WTC11 (cell line): ENCODE data around the gene KLHL29. TPM values are rescaled to one million over a fixed set of nuclear protein-coding genes. Genes with fewer than 3 reads are reported as not detected.

ENCODE experiments used
- ATAC-seq: fragments of 200-7000 bp; cut with Tn5 transposase; 2 replicates; pipeline ENCODE4 v1.10.0; 2021; ENCODE audit warnings: mild to moderate bottlenecking, moderate library complexity
- CTCF ChIA-PET: fragments of 300-600 bp; sonication (Branson Sonifier 250); formaldehyde crosslinking; loops from one replicate; lab custom pipeline; 2021; ENCODE audit warnings: antibody characterized with exemption; lab: Charles Lee
- POLR2A ChIA-PET: fragments of 350-600 bp; sonication (Branson Sonifier 250); formaldehyde crosslinking; loops from one replicate; lab custom pipeline; 2021; ENCODE audit warnings: antibody characterized with exemption; lab: Charles Lee
- DNase-seq: peaks from one replicate; pipeline ENCODE4 v3.0.0; 2021; ENCODE audit warnings: low spot score
- H3K27ac Mint-ChIP-seq: 2 replicates; pipeline ENCODE4 v1.8.0; 2021; ENCODE audit warnings: mixed read lengths
- H3K27me3 Mint-ChIP-seq: 2 replicates; pipeline ENCODE4 v1.8.0; 2021; ENCODE audit warnings: low read depth, mild to moderate bottlenecking, moderate library complexity, mixed read lengths
- H3K36me3 Mint-ChIP-seq: 2 replicates; pipeline ENCODE4 v1.8.0; 2021; ENCODE audit warnings: mixed read lengths
- H3K4me1 Mint-ChIP-seq: 2 replicates; pipeline ENCODE4 v1.8.0; 2022; ENCODE audit warnings: mixed read lengths
- H3K4me3 Mint-ChIP-seq: 2 replicates; pipeline ENCODE4 v1.8.0; 2021; ENCODE audit warnings: mild to moderate bottlenecking, moderate library complexity, mixed read lengths
- H3K9me3 Mint-ChIP-seq: 2 replicates; pipeline ENCODE4 v1.8.0; 2021; ENCODE audit warnings: mixed read lengths
- CREB1 ChIP-seq: sonication (generic); formaldehyde crosslinking; IDR thresholded peaks from 2 replicates; pipeline ENCODE4 v1.8.0; 2023; ENCODE audit warnings: mild to moderate bottlenecking, missing genetic modification reagents
- IRF2 ChIP-seq: sonication (generic); formaldehyde crosslinking; IDR thresholded peaks from 2 replicates; pipeline ENCODE4 v1.8.0; 2022; ENCODE audit warnings: low read depth, missing genetic modification reagents, borderline replicate concordance
- JAZF1 ChIP-seq: fragments of 250-450 bp; sonication (Bioruptor Pico); IDR thresholded peaks from 2 replicates; pipeline ENCODE4 v1.9.0; 2021; ENCODE audit warnings: moderate library complexity, mild to moderate bottlenecking, inconsistent platforms
- KAT7 ChIP-seq: sonication (generic); formaldehyde crosslinking; IDR thresholded peaks from 2 replicates; pipeline ENCODE4 v1.8.1; 2023; ENCODE audit warnings: missing genetic modification reagents, mild to moderate bottlenecking, borderline replicate concordance
- MXD4 ChIP-seq: fragments of 250-450 bp; sonication (Bioruptor Pico); IDR thresholded peaks from 2 replicates; pipeline ENCODE4 v1.8.0; 2021; ENCODE audit warnings: mild to moderate bottlenecking, moderate library complexity, borderline replicate concordance
- NFE2L1 ChIP-seq: sonication (generic); formaldehyde crosslinking; IDR thresholded peaks from 2 replicates; pipeline ENCODE4 v1.8.1; 2023; ENCODE audit warnings: missing genetic modification reagents
- TCF7 ChIP-seq: sonication (generic); formaldehyde crosslinking; IDR thresholded peaks from 2 replicates; pipeline ENCODE4 v1.8.0; 2022; ENCODE audit warnings: mild to moderate bottlenecking, low read depth, missing genetic modification reagents, moderate library complexity
- ZNF138 ChIP-seq: sonication (generic); formaldehyde crosslinking; conservative IDR thresholded peaks from 2 replicates; pipeline ENCODE4 v1.8.1; 2022; ENCODE audit warnings: mild to moderate bottlenecking, moderate library complexity, missing genetic modification reagents
- ZNF396 ChIP-seq: fragments of 250-450 bp; sonication (Bioruptor Pico); IDR thresholded peaks from 2 replicates; pipeline ENCODE4 v1.8.0; 2021; ENCODE audit warnings: mild to moderate bottlenecking, moderate library complexity, borderline replicate concordance
- total RNA-seq: library from RNA; stranded (reverse); gene quantifications from 3 replicates; pipeline ENCODE4 v1.2.3, GENCODE V29; 2021
- TF ChIP-seq, protein P1 (sequence below): sonication (generic); formaldehyde crosslinking; IDR thresholded peaks from 2 replicates; pipeline ENCODE4 v1.8.1; 2022; ENCODE audit warnings: low read depth, missing genetic modification reagents, borderline replicate concordance
- TF ChIP-seq, protein P2 (sequence below): sonication (generic); formaldehyde crosslinking; IDR thresholded peaks from 2 replicates; pipeline ENCODE4 v1.8.1; 2023; ENCODE audit warnings: mild to moderate bottlenecking, missing genetic modification reagents, borderline replicate concordance
- TF ChIP-seq, protein P3 (sequence below): sonication (generic); formaldehyde crosslinking; IDR thresholded peaks from 2 replicates; pipeline ENCODE4 v1.8.1; 2022; ENCODE audit warnings: low read depth, mild to moderate bottlenecking, moderate library complexity, missing genetic modification reagents, borderline replicate concordance
- TF ChIP-seq, protein P4 (sequence below): sonication (generic); formaldehyde crosslinking; IDR thresholded peaks from 2 replicates; pipeline ENCODE4 v1.8.0; 2022; ENCODE audit warnings: mild to moderate bottlenecking, missing genetic modification reagents
- TF ChIP-seq, protein P5 (sequence below): fragments of 250-450 bp; sonication (Bioruptor Pico); IDR thresholded peaks from 2 replicates; pipeline ENCODE4 v2.1.2; 2022; ENCODE audit warnings: mild to moderate bottlenecking, moderate library complexity

The KLHL29 gene
- total RNA-seq, 1 experiment from 2014 or later, result 7.1 TPM

DNA sequence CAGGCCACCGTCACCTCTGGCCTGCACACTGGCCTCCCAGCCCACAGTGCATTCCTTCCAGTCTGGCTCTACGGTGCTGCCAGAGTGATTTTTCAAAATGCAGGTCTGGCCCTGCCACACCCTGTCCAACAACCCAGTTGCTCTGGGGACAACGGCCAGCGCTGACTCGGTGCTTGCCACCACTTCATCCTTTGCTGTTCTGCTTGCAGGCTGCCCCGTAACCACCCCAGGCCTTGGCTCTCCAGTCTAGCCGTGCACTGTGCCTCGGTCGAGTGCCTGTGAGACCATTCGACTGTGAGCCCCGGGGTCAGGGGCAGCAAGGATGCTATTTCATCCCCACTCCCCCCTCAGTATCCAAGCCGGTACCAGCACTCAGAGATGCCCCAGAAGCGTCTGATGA lies 262.6 kb downstream of the KLHL29 start (continued):
- no peak for TF ChIP-seq MXD4 (CRISPR knock-in tag)
- TF ChIP-seq ZNF396, result no peak

DNA sequence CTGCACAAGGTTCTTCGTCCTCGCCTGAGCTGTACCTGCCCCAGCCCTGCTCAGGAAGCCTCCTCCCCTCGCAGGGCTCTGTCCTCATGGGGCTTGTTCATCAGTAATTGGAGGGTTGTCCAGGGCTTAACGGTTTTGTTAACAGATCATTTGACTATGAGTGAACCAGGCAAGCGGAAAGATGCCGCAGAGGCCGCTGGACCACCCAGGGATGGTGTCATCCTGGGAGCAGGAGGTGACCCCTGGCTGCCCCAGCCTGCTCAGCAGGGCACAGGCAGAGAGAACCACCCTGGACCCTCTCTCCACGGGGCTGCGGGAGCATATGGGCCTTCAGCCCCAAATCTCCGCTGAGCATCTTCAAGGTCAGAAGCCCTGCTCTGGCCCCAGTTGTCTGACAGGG lies 264.3 kb downstream of the KLHL29 start:
- DNase-seq, result no peak
- CTCF ChIA-PET, result no interaction called here
- H3K36me3 Mint-ChIP-seq, result no peaks in the 10 kb centered on the region
- ATAC-seq, result no peak
- H3K9me3 Mint-ChIP-seq, result no peaks in the 10 kb centered on the region
- no peak for TF ChIP-seq CREB1 (CRISPR knock-in tag)
- no peak for TF ChIP-seq TCF7 (CRISPR knock-in tag)
- no peak for TF ChIP-seq ZNF138 (CRISPR knock-in tag)
- TF ChIP-seq, protein P1, sequence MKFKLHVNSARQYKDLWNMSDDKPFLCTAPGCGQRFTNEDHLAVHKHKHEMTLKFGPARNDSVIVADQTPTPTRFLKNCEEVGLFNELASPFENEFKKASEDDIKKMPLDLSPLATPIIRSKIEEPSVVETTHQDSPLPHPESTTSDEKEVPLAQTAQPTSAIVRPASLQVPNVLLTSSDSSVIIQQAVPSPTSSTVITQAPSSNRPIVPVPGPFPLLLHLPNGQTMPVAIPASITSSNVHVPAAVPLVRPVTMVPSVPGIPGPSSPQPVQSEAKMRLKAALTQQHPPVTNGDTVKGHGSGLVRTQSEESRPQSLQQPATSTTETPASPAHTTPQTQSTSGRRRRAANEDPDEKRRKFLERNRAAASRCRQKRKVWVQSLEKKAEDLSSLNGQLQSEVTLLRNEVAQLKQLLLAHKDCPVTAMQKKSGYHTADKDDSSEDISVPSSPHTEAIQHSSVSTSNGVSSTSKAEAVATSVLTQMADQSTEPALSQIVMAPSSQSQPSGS (CRISPR knock-in tag), result no peak
- TF ChIP-seq, protein P2, sequence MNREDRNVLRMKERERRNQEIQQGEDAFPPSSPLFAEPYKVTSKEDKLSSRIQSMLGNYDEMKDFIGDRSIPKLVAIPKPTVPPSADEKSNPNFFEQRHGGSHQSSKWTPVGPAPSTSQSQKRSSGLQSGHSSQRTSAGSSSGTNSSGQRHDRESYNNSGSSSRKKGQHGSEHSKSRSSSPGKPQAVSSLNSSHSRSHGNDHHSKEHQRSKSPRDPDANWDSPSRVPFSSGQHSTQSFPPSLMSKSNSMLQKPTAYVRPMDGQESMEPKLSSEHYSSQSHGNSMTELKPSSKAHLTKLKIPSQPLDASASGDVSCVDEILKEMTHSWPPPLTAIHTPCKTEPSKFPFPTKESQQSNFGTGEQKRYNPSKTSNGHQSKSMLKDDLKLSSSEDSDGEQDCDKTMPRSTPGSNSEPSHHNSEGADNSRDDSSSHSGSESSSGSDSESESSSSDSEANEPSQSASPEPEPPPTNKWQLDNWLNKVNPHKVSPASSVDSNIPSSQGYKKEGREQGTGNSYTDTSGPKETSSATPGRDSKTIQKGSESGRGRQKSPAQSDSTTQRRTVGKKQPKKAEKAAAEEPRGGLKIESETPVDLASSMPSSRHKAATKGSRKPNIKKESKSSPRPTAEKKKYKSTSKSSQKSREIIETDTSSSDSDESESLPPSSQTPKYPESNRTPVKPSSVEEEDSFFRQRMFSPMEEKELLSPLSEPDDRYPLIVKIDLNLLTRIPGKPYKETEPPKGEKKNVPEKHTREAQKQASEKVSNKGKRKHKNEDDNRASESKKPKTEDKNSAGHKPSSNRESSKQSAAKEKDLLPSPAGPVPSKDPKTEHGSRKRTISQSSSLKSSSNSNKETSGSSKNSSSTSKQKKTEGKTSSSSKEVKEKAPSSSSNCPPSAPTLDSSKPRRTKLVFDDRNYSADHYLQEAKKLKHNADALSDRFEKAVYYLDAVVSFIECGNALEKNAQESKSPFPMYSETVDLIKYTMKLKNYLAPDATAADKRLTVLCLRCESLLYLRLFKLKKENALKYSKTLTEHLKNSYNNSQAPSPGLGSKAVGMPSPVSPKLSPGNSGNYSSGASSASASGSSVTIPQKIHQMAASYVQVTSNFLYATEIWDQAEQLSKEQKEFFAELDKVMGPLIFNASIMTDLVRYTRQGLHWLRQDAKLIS (CRISPR knock-in tag), result no peak
- TF ChIP-seq, protein P3, sequence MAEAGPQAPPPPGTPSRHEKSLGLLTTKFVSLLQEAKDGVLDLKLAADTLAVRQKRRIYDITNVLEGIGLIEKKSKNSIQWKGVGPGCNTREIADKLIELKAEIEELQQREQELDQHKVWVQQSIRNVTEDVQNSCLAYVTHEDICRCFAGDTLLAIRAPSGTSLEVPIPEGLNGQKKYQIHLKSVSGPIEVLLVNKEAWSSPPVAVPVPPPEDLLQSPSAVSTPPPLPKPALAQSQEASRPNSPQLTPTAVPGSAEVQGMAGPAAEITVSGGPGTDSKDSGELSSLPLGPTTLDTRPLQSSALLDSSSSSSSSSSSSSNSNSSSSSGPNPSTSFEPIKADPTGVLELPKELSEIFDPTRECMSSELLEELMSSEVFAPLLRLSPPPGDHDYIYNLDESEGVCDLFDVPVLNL (CRISPR knock-in tag), result no peak
- TF ChIP-seq, protein P4, sequence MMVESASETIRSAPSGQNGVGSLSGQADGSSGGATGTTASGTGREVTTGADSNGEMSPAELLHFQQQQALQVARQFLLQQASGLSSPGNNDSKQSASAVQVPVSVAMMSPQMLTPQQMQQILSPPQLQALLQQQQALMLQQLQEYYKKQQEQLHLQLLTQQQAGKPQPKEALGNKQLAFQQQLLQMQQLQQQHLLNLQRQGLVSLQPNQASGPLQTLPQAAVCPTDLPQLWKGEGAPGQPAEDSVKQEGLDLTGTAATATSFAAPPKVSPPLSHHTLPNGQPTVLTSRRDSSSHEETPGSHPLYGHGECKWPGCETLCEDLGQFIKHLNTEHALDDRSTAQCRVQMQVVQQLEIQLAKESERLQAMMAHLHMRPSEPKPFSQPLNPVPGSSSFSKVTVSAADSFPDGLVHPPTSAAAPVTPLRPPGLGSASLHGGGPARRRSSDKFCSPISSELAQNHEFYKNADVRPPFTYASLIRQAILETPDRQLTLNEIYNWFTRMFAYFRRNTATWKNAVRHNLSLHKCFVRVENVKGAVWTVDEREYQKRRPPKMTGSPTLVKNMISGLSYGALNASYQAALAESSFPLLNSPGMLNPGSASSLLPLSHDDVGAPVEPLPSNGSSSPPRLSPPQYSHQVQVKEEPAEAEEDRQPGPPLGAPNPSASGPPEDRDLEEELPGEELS (CRISPR knock-in tag), result no peak
- no peak for TF ChIP-seq NFE2L1 (CRISPR knock-in tag)
- no peak for TF ChIP-seq JAZF1 (CRISPR knock-in tag)
- TF ChIP-seq, protein P5, sequence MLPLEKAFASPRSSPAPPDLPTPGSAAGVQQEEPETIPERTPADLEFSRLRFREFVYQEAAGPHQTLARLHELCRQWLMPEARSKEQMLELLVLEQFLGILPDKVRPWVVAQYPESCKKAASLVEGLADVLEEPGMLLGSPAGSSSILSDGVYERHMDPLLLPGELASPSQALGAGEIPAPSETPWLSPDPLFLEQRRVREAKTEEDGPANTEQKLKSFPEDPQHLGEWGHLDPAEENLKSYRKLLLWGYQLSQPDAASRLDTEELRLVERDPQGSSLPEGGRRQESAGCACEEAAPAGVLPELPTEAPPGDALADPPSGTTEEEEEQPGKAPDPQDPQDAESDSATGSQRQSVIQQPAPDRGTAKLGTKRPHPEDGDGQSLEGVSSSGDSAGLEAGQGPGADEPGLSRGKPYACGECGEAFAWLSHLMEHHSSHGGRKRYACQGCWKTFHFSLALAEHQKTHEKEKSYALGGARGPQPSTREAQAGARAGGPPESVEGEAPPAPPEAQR (CRISPR knock-in tag), result no peak
- TF ChIP-seq KAT7 (CRISPR knock-in tag), result no peak
- no peak for TF ChIP-seq IRF2 (CRISPR knock-in tag)
- no peaks in the 10 kb centered on the region; the same call in none of the 2 replicates for H3K27me3 Mint-ChIP-seq
- peaks cover 5% of the 10 kb centered on the region; the same call in 1 of the 2 replicates for H3K4me1 Mint-ChIP-seq
- no peak overlapping the region for H3K4me3 Mint-ChIP-seq
- H3K27ac Mint-ChIP-seq, result no peak overlapping the region
- POLR2A ChIA-PET, result no interaction called here
